Kidney tubule cell (primary cell): Measurements from ENCODE around the gene CAB39.

Experiments used
- DNase-seq: peaks from one replicate; pipeline ENCODE4 v3.0.0-alpha.2; 2018; ENCODE audit warnings: low spot score

Gene CAB39

GRCh38 chr2:230785346-230785745, 72.7 kb downstream of the CAB39 start:
- DNase-seq = no peak

DNA sequence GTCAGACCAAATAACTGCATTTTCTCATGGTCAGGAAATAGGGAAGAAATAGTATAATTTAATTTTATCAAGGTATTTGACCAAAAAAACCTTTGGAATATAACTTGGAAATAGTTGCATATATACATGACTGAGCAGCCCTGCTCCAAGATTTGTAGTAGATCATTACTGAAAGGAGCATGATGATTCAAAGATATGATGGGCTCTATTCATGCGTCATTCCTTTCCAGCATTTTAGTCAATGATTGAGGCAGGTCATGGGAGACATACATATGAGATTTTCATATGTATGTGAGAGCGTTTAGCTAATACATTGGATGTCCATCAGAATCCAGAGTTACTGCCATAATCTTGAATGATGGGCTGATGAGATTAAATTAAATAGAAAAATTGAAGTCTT, 74.5 kb downstream of the CAB39 start:
- peak; percentile 76 for DNase-seq

DNA sequence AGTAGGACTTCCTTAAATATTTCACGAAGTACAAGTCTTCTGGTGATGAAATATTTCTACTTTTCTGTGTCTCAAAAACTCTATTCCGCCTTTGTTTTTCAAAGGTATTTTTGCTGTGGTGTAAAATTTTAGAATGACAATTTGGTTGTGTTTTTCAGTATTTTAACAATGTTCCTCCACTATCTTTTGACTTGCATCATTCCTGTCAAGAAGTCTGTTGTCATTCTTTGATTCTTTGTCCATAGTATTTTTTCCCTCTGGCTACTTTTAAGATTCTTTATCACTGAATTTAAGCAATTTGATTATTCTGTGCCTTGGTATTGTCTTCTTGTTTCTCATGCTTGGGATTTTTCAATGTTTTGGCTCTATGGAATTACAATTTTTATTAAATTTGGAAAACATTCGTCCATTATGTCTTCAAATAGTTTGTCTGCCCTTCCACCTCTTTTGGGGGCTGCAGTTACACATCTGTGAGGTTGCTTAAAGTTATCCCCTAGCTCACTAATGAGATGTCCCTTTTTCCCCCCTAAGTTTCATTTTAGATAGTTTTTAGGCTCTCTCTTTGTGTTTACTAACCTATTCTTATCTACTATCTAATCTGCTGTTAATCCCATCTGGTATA, 76.0 kb downstream of the CAB39 start:
- DNase-seq = no peak

GRCh38 chr2:230790981-230791380, 78.3 kb downstream of the CAB39 start:
- DNase-seq = no peak

GRCh38 chr2:230793572-230794359, 81.1 kb downstream of the CAB39 start:
- peak; percentile 96 for DNase-seq

DNA sequence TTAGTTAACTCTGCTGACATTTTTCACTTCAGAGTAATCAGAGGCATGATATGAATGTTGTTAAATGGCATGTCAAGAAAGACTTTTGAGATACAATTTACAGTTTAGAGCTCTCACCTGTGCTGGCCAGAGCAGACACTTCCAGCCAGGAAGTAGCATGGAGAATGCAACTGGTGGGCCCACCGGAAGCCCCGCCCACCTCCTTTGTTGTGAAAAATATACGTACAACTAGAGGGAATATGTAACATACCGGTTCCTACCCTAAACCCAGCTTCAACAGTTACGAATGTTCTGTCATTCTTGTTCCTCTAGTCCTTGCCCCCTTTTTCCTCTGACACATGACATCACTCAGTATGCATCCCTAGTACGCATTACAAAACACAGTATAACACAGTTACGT, 81.9 kb downstream of the CAB39 start:
- no peak for DNase-seq

DNA sequence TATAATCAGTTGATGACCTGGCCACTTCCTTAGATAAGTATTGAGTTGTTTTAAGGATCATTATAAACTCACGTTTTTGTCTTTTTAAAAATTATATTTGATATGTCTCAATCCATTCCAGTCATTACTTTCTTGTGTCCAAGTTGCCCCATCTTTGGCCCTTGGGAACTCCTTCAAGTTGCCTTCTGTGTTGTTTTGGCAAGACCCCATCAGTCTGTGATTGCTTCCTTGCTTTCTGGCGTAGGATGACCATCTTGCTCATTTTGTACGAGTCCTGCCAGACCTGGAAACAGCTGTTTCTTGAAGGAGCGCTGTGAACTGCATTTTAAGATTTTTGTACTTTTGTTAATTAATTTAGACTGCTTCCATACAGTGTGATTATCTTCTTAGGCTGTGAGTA, 83.2 kb downstream of the CAB39 start:
- DNase-seq = no peak

DNA sequence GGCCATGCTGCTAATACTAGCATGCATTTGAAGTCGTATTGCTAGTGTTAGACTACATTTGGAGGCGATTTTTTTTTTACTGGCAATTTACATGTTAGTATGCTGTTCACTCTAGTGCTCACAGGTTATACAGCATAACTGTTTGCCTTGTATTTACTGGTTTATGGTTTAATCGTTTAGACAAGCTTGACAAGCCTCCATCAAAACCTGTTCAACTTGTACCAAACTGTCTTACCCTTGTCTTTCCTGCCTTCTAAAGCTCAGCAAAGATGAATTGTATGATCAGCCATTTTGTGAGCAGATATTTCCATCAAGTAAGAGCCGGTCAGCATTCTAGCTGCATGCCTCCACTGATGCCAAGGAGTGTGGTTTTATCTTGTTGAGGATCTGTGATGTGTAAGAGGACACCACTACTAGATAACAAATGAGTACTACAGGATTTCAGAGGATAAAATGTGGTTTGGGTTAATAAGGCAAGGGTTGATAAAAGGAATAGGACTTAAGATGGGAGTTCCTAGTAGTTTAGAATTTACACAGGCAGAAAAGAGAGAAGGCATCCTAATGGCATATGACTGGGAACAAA, 83.7 kb downstream of the CAB39 start:
- DNase-seq = no peak

DNA sequence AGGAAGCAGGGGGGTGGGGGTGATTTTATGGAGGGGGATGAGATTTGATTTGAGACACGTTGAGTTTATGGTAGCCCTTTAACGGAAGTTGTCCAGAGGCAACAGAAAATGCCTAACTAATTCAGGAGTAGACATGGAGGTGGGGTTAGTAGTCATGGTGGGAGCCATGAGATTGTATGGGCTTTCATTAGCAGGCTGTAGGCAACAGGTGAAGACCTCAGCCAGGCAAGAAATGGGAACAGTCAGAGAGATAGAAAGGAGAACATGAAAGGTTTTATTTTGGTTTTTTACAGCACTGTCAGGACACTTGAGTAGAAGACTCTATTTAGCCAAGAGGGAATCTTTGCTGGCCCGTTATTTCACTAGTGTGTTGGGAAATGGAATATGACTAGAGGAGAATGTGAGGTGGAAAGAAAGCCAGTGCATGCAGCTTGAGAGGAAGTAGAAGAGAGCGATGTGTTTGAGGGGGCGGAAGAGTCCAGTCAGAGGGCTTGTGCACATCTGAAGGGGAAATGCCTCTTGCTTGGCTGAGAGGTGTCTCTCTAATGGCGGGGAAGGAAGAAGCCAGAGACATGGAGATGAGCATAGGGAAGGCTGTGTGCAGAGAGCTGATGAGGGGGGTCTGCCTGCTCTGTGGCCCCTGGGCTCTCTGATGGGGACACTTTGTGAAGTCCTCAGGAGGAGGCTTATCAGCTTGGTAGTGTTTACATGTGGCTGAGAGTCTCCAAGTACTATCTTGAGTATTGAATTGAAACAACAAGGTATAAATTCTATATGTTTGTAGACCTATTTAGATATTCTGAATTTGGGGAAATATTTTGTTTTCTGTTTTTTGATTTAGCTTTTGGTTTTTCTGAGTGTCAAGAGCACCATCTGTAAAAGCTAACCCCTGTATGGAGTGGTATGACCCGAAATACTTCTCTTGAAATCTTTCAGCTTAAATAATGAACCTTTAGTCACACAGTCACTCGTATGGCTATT, 85.2 kb downstream of the CAB39 start:
- no peak for DNase-seq

DNA sequence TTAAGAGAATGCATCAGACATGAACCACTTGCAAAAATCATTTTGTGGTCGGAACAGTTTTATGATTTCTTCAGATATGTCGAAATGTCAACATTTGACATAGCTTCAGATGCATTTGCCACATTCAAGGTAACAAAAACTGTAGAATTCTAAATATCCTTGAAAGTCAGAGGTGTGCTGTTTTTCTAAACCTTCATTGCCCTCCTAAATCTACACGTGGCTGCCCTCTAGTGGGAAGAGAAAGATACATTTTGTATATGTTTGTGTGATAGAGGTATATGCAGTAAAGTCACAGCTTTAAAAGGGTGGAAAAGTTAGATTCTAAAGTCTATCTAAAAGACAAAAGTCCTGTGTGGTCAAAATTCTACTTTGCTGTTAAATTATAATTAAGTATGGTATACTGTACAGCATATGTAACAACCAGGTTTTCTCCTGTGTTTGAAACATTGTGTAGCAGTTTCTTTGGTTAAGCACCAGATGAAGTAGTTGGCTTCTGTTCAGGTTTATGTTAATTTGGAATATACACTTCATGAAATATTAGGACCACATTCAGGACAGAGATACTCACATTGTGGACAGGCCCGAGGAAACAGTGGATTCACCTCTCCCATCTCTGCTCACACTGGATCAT, 86.2 kb downstream of the CAB39 start:
- DNase-seq = peak; percentile 66

DNA sequence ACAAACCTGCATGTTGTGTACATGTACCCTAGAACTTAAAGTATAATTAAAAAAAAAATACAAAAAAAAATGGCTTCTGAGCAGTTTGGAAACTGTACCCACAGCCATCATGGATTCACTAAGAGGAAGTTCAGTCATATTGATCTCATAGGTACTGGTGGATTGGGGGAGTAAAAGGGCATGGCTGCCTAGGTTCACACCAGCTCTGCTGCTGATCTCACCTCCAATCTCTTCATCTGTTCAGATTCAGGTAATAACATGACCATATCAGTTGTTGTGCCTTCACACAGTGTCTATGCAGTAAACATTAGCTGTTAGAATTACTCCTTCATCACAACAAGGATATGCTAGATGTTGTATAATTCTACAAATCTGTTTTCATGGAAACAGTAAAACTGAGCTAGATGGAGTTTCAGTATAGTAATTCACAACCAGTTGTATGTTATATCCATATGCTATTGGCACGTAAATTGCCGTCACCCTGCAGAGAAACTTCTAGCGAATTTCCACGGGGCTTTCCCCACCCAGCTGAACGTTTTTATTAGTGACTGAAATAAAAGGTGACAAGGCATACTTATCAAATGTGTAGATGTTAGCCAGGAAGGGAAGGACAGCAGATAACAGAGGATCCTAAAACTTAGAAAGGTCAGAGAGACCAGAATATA, 92.8 kb downstream of the CAB39 start:
- no peak for DNase-seq

GRCh38 chr2:230807729-230808128, 95.1 kb downstream of the CAB39 start:
- DNase-seq = no peak

- no peak for DNase-seq
Observed at GRCh38 chr2:230809015-230809414, 96.4 kb downstream of the CAB39 start.

- DNase-seq = no peak
Observed at GRCh38 chr2:230809677-230810251, 97.1 kb downstream of the CAB39 start.

- DNase-seq = no peak
Observed at GRCh38 chr2:230811508-230811907, 98.9 kb downstream of the CAB39 start.

DNA sequence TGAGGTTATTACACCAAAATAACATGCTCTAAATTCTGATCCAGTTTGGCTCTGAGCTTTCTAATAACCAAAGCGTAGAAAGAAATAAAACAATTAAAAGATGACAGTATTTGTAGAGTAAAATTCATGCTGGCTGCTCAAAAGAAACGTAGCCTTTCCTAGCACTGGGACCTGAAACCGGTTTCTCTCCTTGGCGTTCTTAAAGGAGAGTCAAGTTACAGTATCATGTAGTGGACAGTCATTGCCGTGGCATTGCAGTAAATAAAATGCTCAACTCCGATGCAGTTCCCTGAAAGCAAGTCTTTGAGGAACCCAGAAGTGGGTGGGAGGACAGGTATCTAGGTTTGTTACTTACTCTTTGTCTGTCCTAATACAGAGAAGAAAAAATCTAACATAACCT, 99.4 kb downstream of the CAB39 start:
- DNase-seq = no peak

DNA sequence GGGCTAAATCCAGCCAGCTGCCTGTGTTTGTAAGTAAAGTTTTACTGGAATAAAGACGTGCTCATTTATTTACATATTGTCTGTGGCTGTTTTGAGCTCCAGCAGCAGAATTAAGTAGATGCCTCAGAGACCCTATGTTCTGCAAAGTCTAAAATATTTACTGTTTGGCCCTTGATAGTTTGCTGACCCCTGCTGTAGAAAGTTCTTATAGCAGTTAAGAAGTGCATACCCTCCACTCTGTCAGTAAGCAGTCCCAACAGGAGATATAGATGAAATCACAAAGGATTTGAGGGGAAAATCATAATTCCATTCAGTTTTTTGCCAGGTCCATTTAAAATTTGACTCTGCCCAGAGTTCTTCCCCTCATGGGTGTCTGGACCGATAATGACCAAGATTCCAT, 102.0 kb downstream of the CAB39 start:
- peak; percentile 33 for DNase-seq

DNA sequence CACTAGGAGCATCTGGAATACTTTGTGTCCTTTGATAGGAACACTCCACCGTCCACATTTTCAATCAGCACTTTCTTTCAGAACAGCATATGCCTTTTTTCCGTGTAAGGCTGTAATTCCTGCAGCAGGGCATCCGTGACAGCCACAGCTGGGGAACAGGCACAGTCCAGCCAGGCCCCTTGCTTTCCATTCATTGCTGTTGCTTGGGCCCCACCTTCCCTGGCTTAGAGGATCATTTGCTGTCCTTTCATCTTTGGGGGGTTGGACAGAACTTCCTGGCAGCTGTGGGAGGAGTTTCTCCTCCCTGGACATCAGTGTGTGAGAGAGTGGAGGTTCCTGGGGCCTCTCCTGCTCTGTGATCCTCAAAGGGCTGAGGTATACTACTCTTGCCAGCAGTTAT, 102.4 kb downstream of the CAB39 start:
- no peak for DNase-seq

DNA sequence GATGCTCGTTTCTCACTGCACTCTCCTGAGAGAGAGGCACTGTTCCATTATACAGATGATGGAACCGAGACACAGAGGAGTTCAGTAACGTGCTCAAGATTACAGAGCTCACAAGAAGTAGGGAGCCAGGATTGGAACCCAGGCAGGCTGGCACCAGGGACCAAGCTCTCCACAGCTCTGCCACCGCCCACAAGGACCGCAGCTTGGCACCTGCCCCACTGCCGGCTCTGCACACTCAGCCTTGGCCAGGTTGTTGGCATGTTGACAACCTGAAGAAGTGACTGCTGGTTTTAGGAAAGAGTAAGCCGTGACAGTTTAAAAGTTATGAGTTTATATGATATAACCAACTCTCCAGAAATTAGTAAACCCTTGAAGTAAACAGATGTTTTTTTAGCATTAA, 104.1 kb downstream of the CAB39 start:
- no peak for DNase-seq

- DNase-seq = no peak
Observed at GRCh38 chr2:230819433-230819832, 106.8 kb downstream of the CAB39 start.
